HCT116 (cell line): ENCODE results near the gene ESR2. TPM values are rescaled to one million over a fixed set of nuclear protein-coding genes. Genes with fewer than 3 reads are reported as not detected.

Experiments used
- ATAC-seq: fragments of 200-7000 bp; cut with Tn5 transposase; 2 replicates; pipeline ENCODE4 v1.9.1; 2020; ENCODE audit warnings: mild to moderate bottlenecking, moderate library complexity
- BruUV-seq: library from RNA; stranded (reverse); fragments of 400-500 nt; replicated peaks from 2 replicates; lab custom pipeline; 2021; lab: Mats Ljungman, UMichigan
- CTCF ChIA-PET: fragments of 300-600 bp; sonication (Branson Sonifier 250); formaldehyde crosslinking; loops from one replicate; lab custom pipeline; 2021; ENCODE audit warnings: antibody characterized with exemption; lab: Charles Lee
- POLR2A ChIA-PET: fragments of 300-600, 350-600 bp; sonication (Branson Sonifier 250); formaldehyde crosslinking; loops from one replicate; lab custom pipeline; 2021; ENCODE audit warnings: antibody characterized with exemption; lab: Charles Lee
- RAD21 ChIA-PET, 2 experiments: fragments of 300-600 bp; sonication (Branson Sonifier 250); formaldehyde crosslinking; loops; one replicate each; lab custom pipeline; 2023; ENCODE audit warnings: low total read pairs in 2 of 2; ENCODE audit not compliant: uncharacterized antibody in 2 of 2, unreplicated experiment in 2 of 2, low non-redundant PET in 1 of 2; lab: Charles Lee
- DNase-seq: peaks from one replicate; pipeline ENCODE4 v3.0.0-alpha.2; 2010; ENCODE audit warnings: low read depth, low spot score
- H2AFZ ChIP-seq: fragments of 200-600 bp; shearing (Covaris generic), sonication (generic); 2 replicates; pipeline ENCODE4 v1.6.1; 2017; ENCODE audit warnings: low read depth, mixed run types, mixed read lengths, antibody characterized with exemption, low read length; ENCODE audit not compliant: poor library complexity, severe bottlenecking
- H3K27ac ChIP-seq: 2 replicates; pipeline ENCODE4 v1.5.1; 2012; ENCODE audit warnings: low read depth, low read length
- H3K27me3 ChIP-seq: fragments of 200-600 bp; sonication (generic); 2 replicates; pipeline ENCODE4 v1.6.1; 2016; ENCODE audit warnings: mixed run types, low read length, mixed read lengths; ENCODE audit not compliant: insufficient read depth
- H3K36me3 ChIP-seq, 2 experiments: fragments of 200-500 bp in 1 of 2; fragments of 200-600 bp in 1 of 2; sonication (Bioruptor generic) in 1 of 2; sonication (generic) in 1 of 2; 2 replicates each; pipeline versions ENCODE4 v1.5.1 to v1.6.1; 2014 to 2016; ENCODE audit warnings: low read length in 2 of 2, inconsistent platforms in 1 of 2, mixed read lengths in 1 of 2, mixed run types in 1 of 2; ENCODE audit not compliant: insufficient read depth in 2 of 2, control insufficient read depth in 1 of 2
- H3K4me1 ChIP-seq, 2 experiments: fragments of 200-600 bp in 1 of 2; sonication (generic) in 1 of 2; 2 replicates each; pipeline versions ENCODE4 v1.5.1 to v1.6.1; 2012 to 2017; ENCODE audit warnings: low read length in 2 of 2, inconsistent platforms in 1 of 2, mild to moderate bottlenecking in 1 of 2, mixed read lengths in 1 of 2, mixed run types in 1 of 2, moderate library complexity in 1 of 2; ENCODE audit not compliant: insufficient read depth in 2 of 2, control insufficient read depth in 1 of 2
- H3K4me2 ChIP-seq: fragments of 200-600 bp; sonication (generic); 2 replicates; pipeline ENCODE4 v1.6.1; 2017; ENCODE audit warnings: mixed run types, low read length, mixed read lengths
- H3K4me3 ChIP-seq, 2 experiments: fragments of 200-600 bp in 1 of 2; sonication (generic) in 1 of 2; replicated peaks in 1 of 2; 2 replicates each; pipeline ENCODE4 v1.5.1; 2011 to 2016; ENCODE audit warnings: low read length in 2 of 2, control low read depth in 1 of 2, low read depth in 1 of 2, mild to moderate bottlenecking in 1 of 2, mixed read lengths in 1 of 2, mixed run types in 1 of 2
- H3K79me2 ChIP-seq: fragments of 200-600 bp; sonication (generic); 2 replicates; pipeline ENCODE4 v1.6.1; 2017; ENCODE audit warnings: mild to moderate bottlenecking, mixed run types, low read length, moderate library complexity, mixed read lengths; ENCODE audit not compliant: insufficient read depth
- H3K9ac ChIP-seq: fragments of 200-600 bp; sonication (generic); 2 replicates; pipeline ENCODE4 v1.6.1; 2016; ENCODE audit warnings: low read length, mixed read lengths
- H3K9me2 ChIP-seq: fragments of 200-600 bp; sonication (generic), shearing (Covaris generic); 2 replicates; pipeline ENCODE4 v1.6.1; 2017; ENCODE audit warnings: mixed run types, mild to moderate bottlenecking, moderate library complexity; ENCODE audit not compliant: insufficient read depth
- H3K9me3 ChIP-seq, 2 experiments: fragments of 200-500 bp in 1 of 2; fragments of 200-600 bp in 1 of 2; sonication (Bioruptor generic) in 1 of 2; sonication (generic) in 1 of 2; 2 replicates each; pipeline ENCODE4 v1.6.1; 2014 to 2017; ENCODE audit warnings: low read length in 2 of 2, mixed read lengths in 2 of 2, inconsistent platforms in 1 of 2, low read depth in 1 of 2, mild to moderate bottlenecking in 1 of 2, mixed run types in 1 of 2, moderate library complexity in 1 of 2; ENCODE audit not compliant: control insufficient read depth in 1 of 2, insufficient read depth in 1 of 2
- H4K20me1 ChIP-seq: fragments of 200-600 bp; sonication (generic), shearing (Covaris generic); 2 replicates; pipeline ENCODE4 v1.6.1; 2017; ENCODE audit warnings: mixed run types, mild to moderate bottlenecking, moderate library complexity; ENCODE audit not compliant: insufficient read depth
- CBX3 ChIP-seq: IDR thresholded peaks from 2 replicates; pipeline ENCODE4 v1.6.1; 2012; ENCODE audit warnings: low read depth
- CEBPB ChIP-seq: IDR thresholded peaks from 2 replicates; pipeline ENCODE4 v1.6.1; 2012; ENCODE audit warnings: low read depth
- CTCF ChIP-seq, 3 experiments: fragments of 200-600 bp in 1 of 3; sonication (generic) in 1 of 3; IDR thresholded peaks in 2 of 3; conservative IDR thresholded peaks in 1 of 3; 2 replicates each; pipeline ENCODE4 v1.5.1; 2012 to 2017; ENCODE audit warnings: low read depth in 2 of 3, low read length in 2 of 3, antibody characterized with exemption in 1 of 3, borderline replicate concordance in 1 of 3, control low read depth in 1 of 3, mild to moderate bottlenecking in 1 of 3, mixed read lengths in 1 of 3, mixed run types in 1 of 3, moderate library complexity in 1 of 3; ENCODE audit not compliant: insufficient read depth in 1 of 3
- EGR1 ChIP-seq: IDR thresholded peaks from 2 replicates; pipeline ENCODE4 v1.6.1; 2012; ENCODE audit warnings: low read depth
- EZH2phosphoT487 ChIP-seq: fragments of 200-600 bp; IDR thresholded peaks from 2 replicates; pipeline ENCODE4 v1.6.1; 2018; ENCODE audit warnings: antibody characterized with exemption, borderline replicate concordance
- MAX ChIP-seq: IDR thresholded peaks from 2 replicates; pipeline ENCODE4 v1.6.1; 2012
- POLR2A ChIP-seq: IDR thresholded peaks from 2 replicates; pipeline ENCODE4 v1.7.0; 2011; ENCODE audit warnings: borderline replicate concordance; ENCODE audit not compliant: insufficient read depth, insufficient read length; ENCODE audit errors: extremely low read depth
- POLR2AphosphoS5 ChIP-seq: IDR thresholded peaks from 2 replicates; pipeline ENCODE4 v1.6.1; 2011; ENCODE audit warnings: mild to moderate bottlenecking, low read depth, low read length, moderate library complexity
- SIN3A ChIP-seq: IDR thresholded peaks from 2 replicates; pipeline ENCODE4 v1.6.1; 2012; ENCODE audit warnings: low read depth
- SP1 ChIP-seq: IDR thresholded peaks from 2 replicates; pipeline ENCODE4 v1.6.1; 2012; ENCODE audit warnings: low read depth
- ZBTB33 ChIP-seq: IDR thresholded peaks from 2 replicates; pipeline ENCODE4 v1.6.1; 2011; ENCODE audit warnings: mild to moderate bottlenecking, low read length, moderate library complexity; ENCODE audit not compliant: insufficient replicate concordance; ENCODE audit errors: extremely low read depth
- ZNF274 ChIP-seq: fragments of 200-500 bp; sonication (Bioruptor generic); IDR thresholded peaks from 2 replicates; pipeline ENCODE4 v1.6.1; 2014; ENCODE audit warnings: mild to moderate bottlenecking, low read depth, low read length, inconsistent platforms
- intact Hi-C: fragments of 100-400 bp; cut with micrococcal nuclease; formaldehyde crosslinking; loops from 2 replicates; pipeline ENCODE4 v1.10.0; 2022
- total RNA-seq: library from RNA; stranded (reverse); gene quantifications from one replicate; pipeline ENCODE4 v1.2.1, GENCODE V29; 2021; ENCODE audit not compliant: unreplicated experiment

Gene ESR2
- total RNA-seq, 1 experiment from 2014 or later, result 0.32 TPM

DNA sequence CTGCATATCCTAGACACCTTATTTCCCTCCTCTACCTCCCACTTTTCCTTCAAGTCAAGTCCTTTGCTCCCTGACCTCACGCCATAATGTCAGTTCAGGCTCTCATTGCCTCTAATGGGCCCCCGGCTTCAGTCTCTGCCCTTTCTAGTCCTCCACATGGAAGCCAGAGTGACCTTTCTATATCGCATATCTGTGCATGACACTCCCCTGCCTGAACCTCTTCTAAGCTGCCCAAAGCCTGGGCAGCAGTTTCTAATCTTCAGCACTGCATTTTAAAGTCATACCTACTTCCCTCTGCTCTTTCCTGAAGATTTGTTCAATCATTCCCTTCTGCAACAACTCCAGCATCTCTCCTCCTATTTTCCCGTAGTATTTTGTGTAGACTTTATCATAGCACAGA, 45.5 kb downstream of the ESR2 start:
- no peaks in the 10 kb centered on the region for H3K36me3 ChIP-seq
- RAD21 ChIA-PET, result no interaction called here
- H3K4me2 ChIP-seq, result no peak overlapping the region
- H3K4me3 ChIP-seq, result no peak overlapping the region
- DNase-seq (no peak), ATAC-seq (no peak)
- H4K20me1 ChIP-seq, result no peaks in the 10 kb centered on the region
- CTCF ChIA-PET, result no interaction called here
- no peaks in the 10 kb centered on the region for H3K4me1 ChIP-seq
- no peak overlapping the region for H3K27ac ChIP-seq
- H3K9me2 ChIP-seq, result no peaks in the 10 kb centered on the region
- H3K9me3 ChIP-seq, result no peaks in the 10 kb centered on the region
- H3K27me3 ChIP-seq, result no peaks in the 10 kb centered on the region
- H2AFZ ChIP-seq, result no peak overlapping the region
- no TSS peak for BruUV-seq
- no peaks in the 10 kb centered on the region for H3K79me2 ChIP-seq
- H3K9ac ChIP-seq, result no peak overlapping the region
- intact Hi-C loops, result no loop called here
- TF ChIP-seq EGR1, result no peak
- TF ChIP-seq POLR2AphosphoS5, result no peak
- no peak for TF ChIP-seq EZH2phosphoT487
- TF ChIP-seq SIN3A, result no peak
- TF ChIP-seq ZBTB33, result no peak
- POLR2A ChIA-PET, result no interaction called here

GRCh38 chr14:64247195-64247594, 47.0 kb downstream of the ESR2 start:
- DNase-seq (no peak), ATAC-seq (no peak)
- Histone ChIP-seq H3K27me3 (no peaks in the 10 kb centered on the region), H3K9ac (no peak overlapping the region), H3K4me2 (no peak overlapping the region), H3K9me3 (no peaks in the 10 kb centered on the region), H2AFZ (no peak overlapping the region), H3K36me3 (no peaks in the 10 kb centered on the region), H3K4me3 (no peak overlapping the region), H3K27ac (no peak overlapping the region), H3K79me2 (no peaks in the 10 kb centered on the region), H3K4me1 (no peaks in the 10 kb centered on the region), H4K20me1 (no peaks in the 10 kb centered on the region), H3K9me2 (no peaks in the 10 kb centered on the region)
- intact Hi-C loops, result no loop called here
- CTCF ChIA-PET, result no interaction called here
- POLR2A ChIA-PET, result no interaction called here
- RAD21 ChIA-PET, result no interaction called here
- TF ChIP-seq SP1, result no peak
- TF ChIP-seq CBX3, result no peak
- no peak for TF ChIP-seq CTCF (IDR thresholded peaks at IDR 0.05 in 2 of 3, conservative IDR thresholded peaks at IDR 0.05 in 1 of 3; ENCODE audit: borderline replicate concordance in 1 of 3, insufficient read depth in 1 of 3, low read depth in 2 of 3, low read length in 2 of 3)
- TF ChIP-seq EZH2phosphoT487, result no peak
- TF ChIP-seq CEBPB, result no peak
- TF ChIP-seq SIN3A, result no peak
- no peak for TF ChIP-seq MAX
- TF ChIP-seq POLR2A, result no peak
- TF ChIP-seq ZNF274, result no peak
- no TSS peak for BruUV-seq
